ENCODE measurements around the gene KLHL3. TPM values are rescaled to one million over a fixed set of nuclear protein-coding genes. Genes with fewer than 3 reads are reported as not detected.

KLHL3 gene
- polyA plus RNA-seq, 1 of the 3 experiments (the other 2 are of a cell fraction): 3.8 TPM

- no peak overlapping the region for H3K4me3 ChIP-seq (ENCODE audit: low read depth in 2 of 2, low read length in 1 of 2)
- H3K9ac ChIP-seq: no peak overlapping the region
- H3K4me1 ChIP-seq (ENCODE audit: control insufficient read depth in 1 of 2, insufficient read depth in 2 of 2, low read depth in 1 of 2, low read length in 1 of 2): no peaks in the 10 kb centered on the region; a peak in 1 of 4 replicates
- no peaks in the 10 kb centered on the region for H3F3A ChIP-seq (replicated peaks; ENCODE audit: insufficient read depth)
- H2AFZ ChIP-seq (ENCODE audit: low read depth): no peak overlapping the region
- DNase-seq: no peak
- H3K27ac ChIP-seq (ENCODE audit: low read depth in 2 of 2, low read length in 1 of 2): no peak overlapping the region
- H3K9me3 ChIP-seq: no peaks in the 10 kb centered on the region
- no peaks in the 10 kb centered on the region for H3K36me3 ChIP-seq (replicated peaks in 1 of 2; ENCODE audit: control insufficient read depth in 1 of 2, insufficient read depth in 2 of 2, low read length in 1 of 2)
- no peaks in the 10 kb centered on the region for H3K9me2 ChIP-seq
- ChIA-PET CTCF (interaction anchor here (5.5 kb wide), 1 partner anchor 13 kb away, joined by 57 read pairs; no protein-coding TSS in a partner anchor), POLR2A (no interaction called here)
- 86% methylated on average over 3 of the region's 3 CpGs for WGBS (ENCODE audit: low lambda C conversion rate)
- H3K4me2 ChIP-seq: no peak overlapping the region
- H4K20me1 ChIP-seq (ENCODE audit: insufficient read depth): no peaks in the 10 kb centered on the region
- no peak for TF ChIP-seq ZBTB33 (IDR thresholded peaks at IDR 0.05; ENCODE audit: borderline replicate concordance, low read depth)
- H3K27me3 ChIP-seq (ENCODE audit: insufficient read depth): no peaks in the 10 kb centered on the region
- no peaks in the 10 kb centered on the region for H3K79me2 ChIP-seq (ENCODE audit: insufficient read depth)
Measured at GRCh38 chr5:137672881-137673280, 63.0 kb downstream of the KLHL3 start.

GRCh38 chr5:137672001-137672400 lies 63.9 kb downstream of the KLHL3 start:
- Histone ChIP-seq H4K20me1 (ENCODE audit: insufficient read depth) (no peaks in the 10 kb centered on the region), H3K27ac (ENCODE audit: low read depth in 2 of 2, low read length in 1 of 2) (no peak overlapping the region), H3K4me2 (no peak overlapping the region), H3K9me2 (no peaks in the 10 kb centered on the region), H3K27me3 (ENCODE audit: insufficient read depth) (no peaks in the 10 kb centered on the region), H3K4me1 (ENCODE audit: control insufficient read depth in 1 of 2, insufficient read depth in 2 of 2, low read depth in 1 of 2, low read length in 1 of 2) (no peaks in the 10 kb centered on the region; a peak in 2 of 4 replicates), H2AFZ (ENCODE audit: low read depth) (no peak overlapping the region), H3K36me3 (replicated peaks in 1 of 2; ENCODE audit: control insufficient read depth in 1 of 2, insufficient read depth in 2 of 2, low read length in 1 of 2) (no peaks in the 10 kb centered on the region), H3K9me3 (no peaks in the 10 kb centered on the region), H3K9ac (no peak overlapping the region), H3K79me2 (ENCODE audit: insufficient read depth) (no peaks in the 10 kb centered on the region), H3F3A (replicated peaks; ENCODE audit: insufficient read depth) (no peaks in the 10 kb centered on the region), H3K4me3 (ENCODE audit: low read depth in 2 of 2, low read length in 1 of 2) (no peak overlapping the region)
- CTCF ChIA-PET: interaction anchor here (5.5 kb wide), 1 partner anchor 12 kb away, joined by 57 read pairs; no protein-coding TSS in a partner anchor
- TF ChIP-seq EZH2phosphoT487 (IDR thresholded peaks at IDR 0.05; ENCODE audit: borderline replicate concordance, low read depth) (no peak), MAX (IDR thresholded peaks at IDR 0.05; ENCODE audit: low read depth) (no peak), ELF1 (IDR thresholded peaks at IDR 0.05) (no peak), SIN3A (IDR thresholded peaks at IDR 0.05; ENCODE audit: borderline replicate concordance, low read depth, low read length) (no peak), EP300 (IDR thresholded peaks at IDR 0.05; ENCODE audit: borderline replicate concordance in 1 of 2, low read depth in 1 of 2, low read length in 1 of 2) (no peak), JUND (IDR thresholded peaks at IDR 0.05) (no peak), GABPA (IDR thresholded peaks at IDR 0.05; ENCODE audit: low read depth) (no peak), CHD2 (IDR thresholded peaks at IDR 0.05; ENCODE audit: low read length, partially characterized antibody) (no peak), FOSL2 (IDR thresholded peaks at IDR 0.05; ENCODE audit: borderline replicate concordance, low read depth) (no peak), REST (IDR thresholded peaks at IDR 0.05; ENCODE audit: low read depth, low read length) (no peak), TCF12 (IDR thresholded peaks at IDR 0.05) (no peak), ZBTB33 (IDR thresholded peaks at IDR 0.05; ENCODE audit: borderline replicate concordance, low read depth) (no peak), TAF1 (IDR thresholded peaks at IDR 0.05; ENCODE audit: borderline replicate concordance, low read depth, low read length) (no peak), YY1 (IDR thresholded peaks at IDR 0.05; ENCODE audit: low read depth) (no peak), NRF1 (IDR thresholded peaks at IDR 0.05; ENCODE audit: low read depth, low read length) (no peak), NFIC (IDR thresholded peaks at IDR 0.05; ENCODE audit: borderline replicate concordance) (no peak), RFX5 (IDR thresholded peaks at IDR 0.05; ENCODE audit: low read length) (no peak), TEAD4 (IDR thresholded peaks at IDR 0.05; ENCODE audit: borderline replicate concordance, insufficient read depth) (no peak), FOXJ3 (CRISPR knock-in tag; IDR thresholded peaks at IDR 0.05) (no peak), PBX3 (IDR thresholded peaks at IDR 0.05) (no peak)
- DNase-seq: no peak
- WGBS (ENCODE audit: low lambda C conversion rate): 78% methylated on average over 5 of the region's 6 CpGs
- POLR2A ChIA-PET: no interaction called here
